CD4-positive, alpha-beta T cell (primary cell): ENCODE results near the gene IDUA. TPM values are rescaled to one million over a fixed set of nuclear protein-coding genes. Genes with fewer than 3 reads are reported as not detected.
"Not testable (repeated sequence)": the region's sequence is repeated elsewhere in the genome, so short reads cannot be mapped to it uniquely, and the experiment has no call there.

Experiments used
- ATAC-seq: fragments of 200-7000 bp; cut with Tn5 transposase; one replicate; pipeline ENCODE4 v1.10.0; 2022; ENCODE audit warnings: mild to moderate bottlenecking; ENCODE audit not compliant: poor library complexity
- CTCF ChIA-PET: fragments of 350-600 bp; sonication (Branson Sonifier 250); formaldehyde crosslinking; loops from one replicate; lab custom pipeline; 2021; ENCODE audit warnings: antibody characterized with exemption, inconsistent platforms; lab: Charles Lee
- POLR2A ChIA-PET: fragments of 350-600 bp; sonication (Branson Sonifier 250); formaldehyde crosslinking; loops from one replicate; lab custom pipeline; 2021; ENCODE audit warnings: antibody characterized with exemption, inconsistent platforms; lab: Charles Lee
- DNase-seq, 14 experiments: peaks; one replicate each; pipeline ENCODE4 v3.0.0-alpha.2; 2013 to 2020; ENCODE audit warnings: mixed read lengths in 2 of 14
- H3K27ac ChIP-seq, 2 donors: one replicate each; pipeline versions ENCODE4 v1.5.1 to v1.7.0; 2013; ENCODE audit warnings: low read length in 2 of 2, low read depth in 1 of 2, mild to moderate bottlenecking in 1 of 2
- H3K27me3 ChIP-seq, 2 experiments: 1 replicate in 1 of 2; 2 replicates in 1 of 2; pipeline versions ENCODE4 v1.6.1 to v1.7.0; 2013; ENCODE audit warnings: low read length in 2 of 2, control low read depth in 1 of 2, mild to moderate bottlenecking in 1 of 2, moderate library complexity in 1 of 2; ENCODE audit not compliant: insufficient read depth in 2 of 2, control insufficient read depth in 1 of 2
- H3K36me3 ChIP-seq: one replicate; pipeline ENCODE4 v1.6.1; 2013; ENCODE audit warnings: low read length, control low read depth; ENCODE audit not compliant: insufficient read depth
- H3K4me1 ChIP-seq: one replicate; pipeline ENCODE4 v1.6.1; 2013; ENCODE audit warnings: low read length, control low read depth; ENCODE audit not compliant: insufficient read depth
- H3K4me3 ChIP-seq: one replicate; pipeline ENCODE4 v1.5.1; 2013; ENCODE audit warnings: mild to moderate bottlenecking, low read length, moderate library complexity
- H3K9me3 ChIP-seq, 2 experiments: 1 replicate in 1 of 2; 2 replicates in 1 of 2; pipeline versions ENCODE4 v1.6.1 to v1.7.0; 2013; ENCODE audit warnings: low read length in 2 of 2, mild to moderate bottlenecking in 2 of 2, control low read depth in 1 of 2, moderate library complexity in 1 of 2; ENCODE audit not compliant: control insufficient read depth in 1 of 2, insufficient read depth in 1 of 2
- H3K27ac Mint-ChIP-seq: one replicate; pipeline ENCODE4 v1.8.0; 2020; ENCODE audit warnings: mixed read lengths
- H3K27me3 Mint-ChIP-seq: one replicate; pipeline ENCODE4 v1.8.0; 2021; ENCODE audit warnings: mixed read lengths
- H3K36me3 Mint-ChIP-seq: one replicate; pipeline ENCODE4 v1.8.0; 2021; ENCODE audit warnings: low read depth, mixed read lengths
- H3K4me1 Mint-ChIP-seq: one replicate; pipeline ENCODE4 v1.8.0; 2021; ENCODE audit warnings: low read depth, mixed read lengths
- H3K4me3 Mint-ChIP-seq: one replicate; pipeline ENCODE4 v1.8.0; 2020; ENCODE audit warnings: mild to moderate bottlenecking, mixed read lengths
- H3K9me3 Mint-ChIP-seq: one replicate; pipeline ENCODE4 v1.8.0; 2020; ENCODE audit warnings: mixed read lengths
- CTCF ChIP-seq: fragments of 200-600 bp; IDR thresholded peaks from one replicate; pipeline ENCODE4 v1.8.0; 2022; ENCODE audit warnings: antibody characterized with exemption, mild to moderate bottlenecking
- intact Hi-C, 2 experiments: fragments of 100-400 bp; cut with DNase I in 1 of 2; cut with micrococcal nuclease in 1 of 2; formaldehyde crosslinking; loops; one replicate each; pipeline versions ENCODE4 v1.15.1 to v1.9.0; 2023 to 2025; cut with DNase I, micrococcal nuclease
- polyA plus RNA-seq, 2 donors: library from polyadenylated mRNA; unstranded; fragments of 120-200 nt; gene quantifications; one replicate each; pipeline ENCODE4 v1.2.1, GENCODE V29; 2013
- total RNA-seq, 174 experiments: library from RNA in 2 of 174; stranded (reverse) in 2 of 174; gene quantifications; one replicate each; pipeline ENCODE4 v1.2.3 and lab custom pipeline; 2021 to 2026

IDUA gene
- total RNA-seq, result 10 to 100 TPM; 70.2 to 77.8 TPM
- polyA plus RNA-seq (2013, experiment 1 of 2), result 16.9 TPM
- 21.6 TPM for polyA plus RNA-seq (2013, experiment 2 of 2)
- total RNA-seq (lab: John Stamatoyannopoulos, UW), result 3.6 to 52.2 (median 24.3) reads per million in 172 experiments

DNA sequence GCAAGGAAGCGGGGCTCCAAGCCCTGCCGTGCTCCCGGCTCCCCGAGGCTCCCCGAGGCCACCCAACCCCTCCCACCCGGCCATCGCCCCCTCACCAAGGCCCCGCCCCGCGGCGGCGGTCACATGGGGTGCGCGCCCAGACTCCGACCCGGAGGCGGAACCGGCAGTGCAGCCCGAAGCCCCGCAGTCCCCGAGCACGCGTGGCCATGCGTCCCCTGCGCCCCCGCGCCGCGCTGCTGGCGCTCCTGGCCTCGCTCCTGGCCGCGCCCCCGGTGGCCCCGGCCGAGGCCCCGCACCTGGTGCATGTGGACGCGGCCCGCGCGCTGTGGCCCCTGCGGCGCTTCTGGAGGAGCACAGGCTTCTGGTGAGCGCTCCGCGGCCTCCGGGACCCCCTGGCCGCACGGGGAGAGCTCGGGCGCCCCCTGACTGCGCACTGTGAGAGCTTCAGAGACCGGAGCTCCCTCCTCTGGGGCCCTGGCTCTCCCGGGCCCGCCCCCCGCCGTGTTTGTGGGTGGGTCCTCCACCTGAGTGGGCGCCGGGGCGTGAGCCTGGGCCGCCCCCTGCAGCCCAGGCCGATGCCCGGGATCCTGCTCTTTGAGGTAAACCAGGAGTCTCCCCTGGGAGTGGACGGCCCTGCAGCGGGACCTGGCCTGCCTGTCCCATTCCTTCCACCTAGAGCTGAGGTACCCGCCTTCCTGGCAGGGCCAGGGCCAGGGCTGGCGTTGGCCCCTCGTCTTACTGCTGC lies at the start of gene IDUA:
Gene IDUA (plus strand): TSS at position 166 of the 745 bp plus-strand sequence. CDS start 41 bp downstream, at position 207.
- CTCF ChIA-PET, result interaction anchor here (0.6 to 1.8 kb wide), 5 partner anchors 14 to 245 kb away, joined by 3 to 11 read pairs (median 3); partner anchors contain the start of genes DGKQ, GAK and TMEM175
- Histone ChIP-seq H3K27ac (peak within 1 kb of the TSS; percentile 41 to 46), H3K4me3 (peak within 1 kb of the TSS; percentile 78), H3K9me3 (no peaks in the 10 kb centered on the region), H3K4me1 (peaks cover 36% of the 10 kb centered on the region), H3K36me3 (peaks cover 6% of the 10 kb centered on the region), H3K27me3 (no peaks in the 10 kb centered on the region)
- Mint-ChIP-seq H3K36me3 (no peaks in the 10 kb centered on the region), H3K27me3 (no peaks in the 10 kb centered on the region), H3K4me1 (peaks cover 25% of the 10 kb centered on the region), H3K4me3 (peak within 1 kb of the TSS; percentile 94), H3K27ac (peak within 1 kb of the TSS; percentile 82), H3K9me3 (no peaks in the 10 kb centered on the region)
- POLR2A ChIA-PET, result interaction anchor here (1.0 to 2.5 kb wide), 6 partner anchors 14 to 313 kb away, joined by 3 to 17 read pairs (median 4); partner anchors contain the start of genes ATP5ME, DGKQ, GAK and MYL5
- ATAC-seq (peak; percentile 84), DNase-seq (peak; percentile 73 to 93 (median 86))
- TF ChIP-seq CTCF, result peak; percentile 57
- intact Hi-C loops, result loop anchor here (1.0 to 10.0 kb wide), 7 partner anchors 14 to 742 kb away; partner anchors contain the start of genes GAK (in 2 of the 2), TMEM175 (in 2 of the 2), ATP5ME (in 1 of the 2) and DGKQ (in 1 of the 2)

GRCh38 chr4:939508-939907 lies 47.3 kb upstream of the IDUA start:
- intact Hi-C loops, result loop anchor here in 1 of 2 experiments (10.0 kb wide), 2 partner anchors 435 to 915 kb away; partner anchors contain the start of gene LETM1
- H3K36me3 ChIP-seq, H3K27me3 ChIP-seq, H3K4me3 Mint-ChIP-seq, CTCF ChIA-PET, DNase-seq, H3K4me1 Mint-ChIP-seq, POLR2A ChIA-PET, H3K27ac ChIP-seq, H3K4me1 ChIP-seq, H3K36me3 Mint-ChIP-seq, ATAC-seq, H3K27me3 Mint-ChIP-seq, H3K9me3 ChIP-seq, H3K4me3 ChIP-seq, H3K27ac Mint-ChIP-seq, H3K9me3 Mint-ChIP-seq: not testable (repeated sequence)

- Mint-ChIP-seq H3K4me3 (no peak overlapping the region), H3K9me3 (no peaks in the 10 kb centered on the region), H3K27ac (no peak overlapping the region), H3K27me3 (no peaks in the 10 kb centered on the region), H3K36me3 (peaks cover 8% of the 10 kb centered on the region), H3K4me1 (no peaks in the 10 kb centered on the region)
- ChIA-PET CTCF (no interaction called here), POLR2A (no interaction called here)
- DNase-seq, result no peak
- Histone ChIP-seq H3K27ac (no peak overlapping the region), H3K27me3 (no peaks in the 10 kb centered on the region), H3K9me3 (no peaks in the 10 kb centered on the region), H3K4me3 (no peak overlapping the region), H3K4me1 (peaks cover 5% of the 10 kb centered on the region), H3K36me3 (no peaks in the 10 kb centered on the region)
- no peak for ATAC-seq
- TF ChIP-seq CTCF, result no peak
- intact Hi-C loops, result no loop called here
These were observed 41.4 kb upstream of the IDUA start for GRCh38 chr4:945274-946102.
